DMS114 treated with DMSO at 0.1 percent for 48 hours (cell line): ENCODE results near the gene IFNL3.
"Not testable (repeated sequence)": the region's sequence is repeated elsewhere in the genome, so short reads cannot be mapped to it uniquely, and the experiment has no call there.

Source experiments
- DNase-seq: peaks from one replicate; lab custom pipeline; 2025; ENCODE audit not compliant: unreplicated experiment; lab: John Stamatoyannopoulos, UW

The IFNL3 gene

DNA sequence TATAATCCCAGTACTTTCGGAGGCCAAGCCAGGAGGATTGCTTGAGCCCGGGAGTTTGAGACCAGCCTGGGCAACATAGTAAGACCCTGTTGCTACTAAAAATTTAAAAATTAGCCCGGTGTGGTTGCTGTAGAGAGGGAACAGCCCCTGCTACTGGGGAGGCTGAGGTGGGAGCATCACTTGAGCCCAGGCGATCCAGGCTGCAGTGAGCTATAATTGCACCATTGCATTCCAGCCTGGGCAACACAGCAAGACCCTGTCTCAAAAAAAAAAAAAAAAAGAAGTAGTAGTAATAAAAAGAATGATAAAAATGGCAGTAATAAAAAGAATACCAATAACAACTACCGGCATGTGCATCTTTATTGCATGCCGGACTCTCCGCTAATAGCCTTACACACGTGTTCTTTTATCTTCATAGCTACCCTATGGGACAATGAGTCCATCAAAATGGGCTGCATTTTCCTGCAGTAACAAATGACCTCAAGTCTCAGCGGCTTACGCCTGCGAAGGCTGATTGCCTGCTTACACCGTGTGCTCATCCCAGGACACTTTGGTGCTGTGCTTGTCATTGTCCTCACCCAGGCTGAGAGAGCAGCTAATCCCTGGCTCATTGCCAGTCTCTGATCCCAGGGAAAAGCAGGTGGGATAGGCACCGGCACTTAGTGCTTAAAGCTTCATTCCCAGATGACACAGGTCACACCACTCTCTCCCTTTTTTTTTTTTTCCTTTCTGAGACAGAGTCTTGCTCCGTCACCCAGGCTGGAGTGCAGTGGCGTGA lies 26.4 kb downstream of the IFNL3 start:
- DNase-seq: no peak

DNA sequence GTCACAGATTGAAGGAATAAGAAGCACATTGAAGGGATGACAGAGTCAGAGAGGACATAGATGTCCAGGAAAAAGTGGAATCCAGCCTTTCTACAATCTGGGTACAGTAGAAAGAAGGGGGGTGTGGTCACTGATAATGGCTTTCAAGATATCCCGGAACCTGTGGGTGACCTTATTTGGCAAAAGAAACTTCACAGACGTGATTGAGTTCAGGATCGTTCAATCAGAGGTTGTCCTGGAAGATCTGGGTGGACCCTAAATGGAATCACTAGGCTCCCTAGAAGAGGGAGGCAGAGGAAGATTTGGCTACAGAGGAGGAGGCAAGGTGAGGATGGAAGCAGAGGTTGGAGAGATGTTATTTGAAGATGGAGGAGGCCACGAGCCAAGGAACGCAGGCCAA lies 27.7 kb downstream of the IFNL3 start:
- DNase-seq: no peak

DNA sequence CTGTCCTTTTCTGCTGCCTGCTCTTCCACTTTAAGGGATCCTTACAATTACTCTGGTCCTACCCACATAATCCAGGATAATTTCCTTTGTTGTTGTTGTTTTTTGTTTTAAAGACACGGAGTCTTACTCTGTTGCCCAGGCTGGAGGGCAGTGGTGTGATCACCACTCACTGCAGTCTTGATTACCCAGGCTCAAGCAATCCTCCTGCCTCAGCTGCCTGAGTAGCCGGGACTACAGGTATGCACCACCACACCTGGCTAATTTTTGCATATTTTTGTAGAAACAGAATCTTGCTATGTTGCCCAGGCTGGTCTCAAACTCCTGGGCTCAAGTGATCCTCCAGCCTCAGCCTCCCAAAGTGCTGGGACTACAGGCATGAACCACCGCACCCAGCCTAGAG lies 29.5 kb downstream of the IFNL3 start:
- DNase-seq: not testable (repeated sequence)

DNA sequence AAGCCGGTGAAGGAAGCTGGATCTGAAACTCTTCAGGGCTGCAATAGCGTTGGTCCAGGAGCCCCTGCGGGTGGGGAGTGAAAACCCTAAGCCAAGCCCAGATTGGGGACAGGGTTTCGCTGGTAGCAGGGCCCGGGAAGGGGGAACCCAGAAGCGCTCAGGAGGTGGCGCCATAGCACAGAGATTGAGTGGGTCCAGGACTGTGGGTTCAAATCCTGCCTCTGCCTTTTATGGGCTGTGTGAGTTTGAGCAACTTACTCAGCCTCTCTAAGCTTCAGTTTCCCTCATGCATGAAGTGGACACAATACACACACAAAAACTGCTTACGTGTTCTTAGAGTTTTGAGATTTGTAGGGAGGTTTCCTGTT lies 32.4 kb downstream of the IFNL3 start:
- DNase-seq: no peak

DNA sequence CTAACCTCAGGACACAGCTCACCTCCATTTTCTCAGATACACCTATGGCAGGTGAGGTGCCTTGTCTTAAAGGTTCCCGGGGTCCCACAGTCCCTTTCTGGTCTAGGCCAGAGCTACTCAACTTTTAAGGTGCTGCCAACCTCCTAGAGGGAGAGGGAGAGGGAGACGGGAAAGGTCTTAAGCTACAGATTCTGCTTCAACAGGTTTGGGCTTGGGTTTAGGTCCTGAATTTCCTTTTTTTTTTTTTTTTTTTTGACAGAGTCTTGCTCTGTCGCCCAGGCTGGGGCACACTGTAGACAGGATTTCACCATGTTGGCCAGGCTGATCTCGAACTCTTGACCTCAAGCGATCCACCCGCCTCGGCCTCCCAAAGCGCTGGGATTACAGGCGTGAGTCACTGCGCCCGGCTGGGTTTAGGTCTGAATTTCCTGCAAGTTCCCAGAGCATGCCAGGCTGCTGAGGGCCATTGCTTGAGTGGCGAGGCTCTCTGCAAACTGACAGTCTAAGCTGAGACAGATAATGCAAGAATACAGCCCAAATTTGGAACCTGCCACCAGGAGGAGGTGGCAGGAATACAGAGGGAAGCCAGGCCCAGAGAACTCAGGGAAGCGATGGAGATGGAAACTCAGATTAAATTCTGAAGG lies 33.0 kb downstream of the IFNL3 start:
- DNase-seq: no peak

DNA sequence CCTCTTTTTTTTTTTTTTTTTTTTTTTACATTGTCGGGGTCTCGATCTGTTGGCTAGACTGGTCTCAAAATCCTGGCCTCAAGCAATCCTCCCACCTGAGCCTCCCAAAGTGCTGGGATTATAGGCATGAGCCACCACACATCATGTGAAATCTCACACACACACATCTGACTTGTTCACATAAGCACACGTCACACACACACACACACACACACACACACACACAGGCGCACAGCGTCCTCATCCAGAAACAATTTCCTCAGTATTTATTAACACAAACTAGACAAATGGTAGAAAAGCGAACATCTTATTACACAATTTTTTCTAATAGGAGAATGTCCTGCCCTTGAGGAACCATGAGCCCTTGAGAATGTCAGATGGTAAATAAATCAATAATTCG lies 35.6 kb downstream of the IFNL3 start:
- no peak for DNase-seq

DNA sequence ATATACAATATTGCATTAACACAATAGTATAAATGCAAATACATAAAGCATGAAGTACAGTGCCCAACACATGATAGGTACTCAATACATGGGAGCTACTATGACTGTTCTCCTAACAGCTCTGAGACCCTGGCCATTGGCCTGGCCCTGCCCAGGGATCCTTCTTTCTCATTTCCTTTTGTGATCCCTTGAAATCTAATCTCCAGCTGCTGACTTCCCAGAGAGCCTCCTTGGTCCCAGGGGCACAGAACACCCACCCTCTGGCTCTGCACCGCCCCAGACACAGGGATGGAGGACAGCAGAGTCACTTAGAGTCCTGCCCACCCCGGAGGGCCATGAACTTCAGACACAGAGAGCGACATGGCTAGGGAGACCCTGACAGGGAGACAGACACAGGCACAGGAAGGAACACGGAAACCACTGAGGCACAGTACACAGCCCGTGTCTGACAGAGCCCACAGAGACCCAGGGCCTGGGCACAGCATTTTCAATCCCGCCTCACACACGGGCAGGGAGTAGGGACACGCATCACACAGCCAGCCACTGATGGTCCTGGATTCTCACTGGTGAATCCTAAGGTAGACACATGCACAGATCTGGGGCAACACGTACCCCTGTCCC lies 36.5 kb downstream of the IFNL3 start:
- no peak for DNase-seq

DNA sequence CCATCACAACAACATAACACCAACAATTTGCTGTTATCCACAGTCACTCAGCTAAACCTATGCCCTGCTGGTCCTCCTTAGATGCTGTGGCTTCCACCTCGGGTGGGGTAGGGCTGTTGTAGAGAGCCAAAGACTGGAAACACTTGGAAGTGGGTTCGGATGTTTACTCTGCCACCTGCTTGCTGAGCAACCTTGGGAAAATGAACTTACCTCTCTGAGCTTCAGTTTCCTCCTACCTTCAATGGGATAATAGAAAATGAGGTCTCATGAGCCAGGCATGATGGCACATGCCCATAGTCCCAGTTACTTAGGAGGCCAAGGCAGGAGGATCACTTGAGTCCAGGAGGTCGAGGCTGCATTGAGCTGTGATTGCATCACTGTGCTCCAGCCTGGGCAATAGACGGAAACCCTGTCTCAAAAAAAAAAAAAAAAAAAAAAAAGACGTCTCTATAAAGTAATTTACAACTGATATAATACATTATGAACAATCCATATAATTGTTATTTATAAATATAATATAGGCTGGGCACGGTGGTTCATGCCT lies 37.4 kb downstream of the IFNL3 start:
- no peak for DNase-seq

DNA sequence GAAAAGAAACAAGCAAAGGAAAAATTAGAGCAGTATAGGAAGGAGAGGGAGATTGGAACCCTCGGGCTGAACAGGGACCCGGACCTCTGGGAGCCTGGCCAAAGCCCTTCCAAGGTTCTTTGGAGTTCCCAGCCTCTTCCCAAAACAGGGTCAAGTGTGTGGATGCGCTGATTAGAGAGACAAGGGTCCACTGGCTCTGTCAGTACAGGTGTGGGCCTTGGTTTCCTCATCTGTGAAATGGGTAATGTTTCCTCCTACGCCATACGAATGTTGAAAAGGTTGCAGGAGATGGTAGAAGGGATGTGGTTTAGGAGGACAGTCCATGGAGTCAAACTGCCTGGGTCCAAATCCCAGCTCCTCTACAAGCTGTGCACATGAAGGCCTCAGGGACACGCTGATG lies 38.7 kb downstream of the IFNL3 start:
- no peak for DNase-seq

DNA sequence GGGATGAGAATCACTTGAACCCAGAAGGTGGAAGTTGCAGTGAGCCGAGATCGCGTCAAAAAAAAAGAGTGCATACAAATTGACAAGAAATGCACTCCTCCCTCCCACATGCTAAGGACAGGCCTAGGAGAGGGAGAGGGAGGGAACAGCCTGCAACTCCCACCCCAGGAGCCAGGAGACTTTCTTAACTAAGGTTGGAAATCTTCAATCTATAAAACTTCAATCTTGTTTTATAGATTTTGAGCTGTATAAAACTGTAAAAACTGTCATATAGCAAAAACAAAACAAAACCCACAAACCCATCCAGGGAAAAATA lies 39.4 kb downstream of the IFNL3 start:
- DNase-seq: no peak

DNA sequence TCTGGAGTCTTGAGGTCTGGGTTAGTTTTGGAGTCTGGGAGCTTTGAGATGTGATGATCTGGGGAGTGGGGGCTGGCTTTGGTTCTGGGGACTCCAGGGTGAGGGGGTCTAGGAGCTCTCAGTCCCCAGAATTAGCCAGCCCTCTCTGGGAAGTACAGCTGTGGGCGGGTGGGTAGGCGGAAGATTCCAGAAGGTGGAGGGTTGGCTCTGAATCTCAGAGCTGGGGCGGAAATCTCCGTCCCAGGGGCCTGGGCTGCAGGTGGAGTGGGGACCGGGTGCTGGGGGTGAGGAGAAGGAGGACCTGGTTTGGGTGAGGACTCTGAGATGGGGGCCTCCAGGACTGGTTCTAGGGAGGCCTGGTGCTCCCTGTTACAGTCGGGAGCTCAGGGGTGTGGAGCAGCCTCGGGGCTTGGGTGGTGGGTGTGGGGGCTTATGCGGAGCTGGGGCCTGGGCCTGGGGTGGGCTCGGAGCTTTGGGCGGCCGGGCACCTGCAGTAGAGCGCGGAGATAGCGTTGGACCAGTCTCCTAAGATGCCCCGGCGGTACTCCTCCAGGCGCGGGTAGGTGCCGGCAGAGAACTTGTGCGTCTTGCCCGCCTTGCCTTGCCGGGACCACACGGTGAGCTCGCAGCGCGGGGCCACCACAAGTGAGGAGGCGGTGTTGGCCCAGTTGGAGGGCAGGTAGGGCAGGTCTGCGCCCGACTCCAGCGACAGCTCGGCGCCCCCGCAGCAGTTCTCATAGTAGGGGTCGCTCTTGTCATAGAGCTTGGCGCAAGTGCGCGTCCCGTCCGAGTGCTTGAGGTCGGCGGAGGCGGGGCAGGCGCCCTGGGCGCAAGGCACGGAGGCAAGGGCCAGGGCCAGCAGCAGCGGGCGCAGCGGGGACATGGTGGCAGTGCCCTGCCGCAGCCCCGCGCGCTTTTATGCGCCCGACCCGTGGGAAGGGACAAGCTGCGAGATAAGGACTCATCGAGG lies 41.1 kb downstream of the IFNL3 start, which contains the start of gene SYCN:
Gene SYCN, minus strand, starts transcription at position 892 of the 970 bp plus-strand sequence. Its CDS starts 9 bp downstream, at position 883.
- no peak for DNase-seq

DNA sequence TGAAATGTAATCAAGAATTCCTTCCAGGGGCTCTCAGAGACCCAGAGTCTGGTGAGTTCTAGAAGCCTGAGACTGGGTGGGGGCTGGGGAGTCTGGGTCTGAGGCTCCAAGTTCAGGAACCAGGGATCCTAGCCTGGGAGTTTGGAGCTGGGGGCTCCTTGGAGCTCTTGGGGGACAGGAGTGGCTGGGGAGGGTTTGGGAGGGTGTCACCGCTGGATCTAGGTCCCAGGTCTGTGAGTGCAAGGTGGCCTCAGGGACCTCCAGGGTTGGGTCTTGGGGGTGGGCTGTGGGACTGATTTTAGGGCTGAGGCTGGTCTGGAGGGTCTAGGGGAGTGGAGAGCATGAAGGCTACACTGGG lies 41.8 kb downstream of the IFNL3 start:
- no peak for DNase-seq

DNA sequence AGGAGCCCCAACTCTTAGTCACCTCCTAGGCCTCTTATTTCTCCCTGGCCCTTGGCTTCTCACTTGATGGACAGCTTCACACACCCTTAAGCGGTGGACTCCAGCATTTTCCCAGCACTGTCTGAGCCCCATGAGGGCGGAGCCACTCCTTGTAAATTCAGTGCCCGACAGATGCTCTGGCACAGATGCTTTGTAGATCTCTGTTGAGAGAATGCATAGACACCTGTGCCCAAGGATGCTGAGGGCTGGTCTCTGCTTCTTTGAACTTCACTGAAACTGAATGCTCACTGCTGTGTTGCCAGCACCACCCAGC lies 44.0 kb downstream of the IFNL3 start:
- no peak for DNase-seq

DNA sequence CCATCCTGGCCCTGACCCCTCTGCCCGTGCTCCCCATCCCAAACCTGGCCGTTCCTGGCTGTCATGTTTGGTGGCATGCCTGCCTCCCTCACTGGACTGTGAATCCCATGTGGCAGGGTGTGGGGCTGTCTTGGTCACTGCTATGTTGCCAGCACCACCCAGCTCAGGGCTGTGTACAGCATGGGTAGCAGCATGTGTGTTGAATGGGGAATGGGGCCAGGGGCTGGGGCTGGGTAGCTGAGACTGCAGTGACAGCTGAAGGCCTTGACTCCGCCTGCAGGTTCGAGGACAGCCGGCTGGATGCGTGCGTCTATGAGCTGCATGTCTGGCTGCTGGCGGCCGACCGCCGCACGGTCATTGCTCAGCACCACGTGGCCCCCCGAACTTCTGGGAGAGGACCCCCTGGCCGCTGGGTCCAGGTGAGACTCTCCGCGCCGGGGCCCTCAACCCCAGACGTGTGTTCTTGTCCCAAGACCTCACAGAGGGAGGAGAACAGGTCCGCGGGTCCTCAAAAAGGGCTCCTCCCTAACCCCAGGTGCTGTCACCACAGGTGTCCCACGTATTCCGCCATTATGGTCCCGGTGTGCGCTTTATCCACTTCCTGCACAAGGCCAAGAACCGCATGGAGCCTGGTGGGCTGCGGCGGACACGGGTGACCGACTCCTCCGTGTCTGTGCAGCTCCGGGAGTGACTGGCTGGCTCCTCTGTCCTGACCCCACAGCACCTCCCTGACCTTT lies 44.6 kb downstream of the IFNL3 start:
- DNase-seq: no peak

DNA sequence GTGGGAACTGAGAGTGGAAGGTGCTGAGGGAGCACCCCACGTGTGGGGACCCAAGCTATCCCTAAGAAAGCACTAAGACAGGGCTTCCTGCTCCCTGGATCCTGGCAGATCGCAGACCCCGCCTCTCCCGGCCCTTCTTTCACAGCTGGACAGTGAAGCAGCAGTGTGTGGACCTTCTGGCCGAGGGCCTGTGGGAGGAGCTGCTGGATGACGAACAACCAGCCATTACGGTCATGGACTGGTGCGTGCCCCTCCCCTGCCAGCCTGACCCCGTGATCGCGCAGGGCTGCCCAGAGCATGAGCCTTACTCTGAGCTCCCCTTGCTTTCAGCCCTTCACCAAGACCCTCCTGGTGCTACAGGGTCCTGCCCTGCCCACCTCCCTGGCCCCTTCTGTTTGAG lies 45.8 kb downstream of the IFNL3 start:
- no peak for DNase-seq

DNA sequence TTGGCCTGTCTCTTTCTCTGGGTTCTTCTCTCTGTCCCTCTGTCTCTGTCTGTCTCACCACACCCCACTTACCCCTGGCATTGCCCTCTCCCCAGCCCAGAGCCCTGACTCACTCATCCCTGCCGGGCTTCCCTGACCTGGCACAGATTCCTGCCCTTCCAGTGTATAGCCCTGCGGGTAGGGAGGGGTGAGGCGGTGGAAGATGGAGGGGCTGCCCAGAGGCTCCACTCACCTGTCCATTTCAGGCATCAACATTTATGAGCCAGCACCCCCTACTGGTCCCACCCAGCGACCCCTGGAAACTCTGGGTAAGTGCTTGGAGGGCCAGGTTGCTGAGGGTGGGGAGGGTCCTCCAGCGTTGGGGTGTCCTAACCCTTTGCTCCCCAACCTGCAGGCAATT lies 47.0 kb downstream of the IFNL3 start:
- no peak for DNase-seq

DNA sequence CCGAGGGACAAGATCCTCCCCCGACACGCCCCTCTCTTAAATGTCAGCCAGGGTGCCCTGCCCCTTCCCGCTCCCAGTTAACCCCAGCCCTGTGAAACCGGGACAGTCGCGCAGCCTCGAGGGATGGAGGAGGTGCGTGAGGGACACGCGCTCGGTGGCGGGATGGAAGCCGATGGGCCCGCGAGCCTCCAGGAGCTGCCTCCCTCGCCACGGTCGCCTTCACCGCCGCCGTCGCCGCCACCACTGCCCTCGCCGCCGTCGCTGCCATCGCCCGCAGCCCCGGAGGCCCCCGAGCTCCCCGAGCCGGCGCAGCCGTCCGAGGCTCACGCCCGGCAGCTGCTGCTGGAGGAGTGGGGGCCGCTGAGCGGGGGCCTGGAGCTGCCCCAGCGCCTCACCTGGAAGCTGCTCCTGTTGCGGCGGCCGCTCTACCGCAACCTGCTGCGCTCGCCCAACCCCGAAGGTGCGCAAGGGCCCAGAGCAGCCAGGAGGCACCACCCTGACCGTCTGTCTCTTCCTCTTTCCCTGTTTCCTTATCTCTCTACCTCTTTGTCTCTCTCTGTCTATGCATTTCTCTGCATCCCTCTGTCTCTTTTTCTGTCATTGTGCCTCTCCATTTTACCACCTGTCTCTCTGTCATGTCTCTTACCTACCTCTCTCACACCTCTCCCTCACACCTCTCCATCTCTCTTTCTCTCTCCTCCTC lies 47.8 kb downstream of the IFNL3 start, which contains the start of gene NCCRP1:
Gene NCCRP1, plus strand, starts transcription at position 105 of the 703 bp plus-strand sequence. Its CDS starts 19 bp downstream, at position 124.
- DNase-seq: no peak

DNA sequence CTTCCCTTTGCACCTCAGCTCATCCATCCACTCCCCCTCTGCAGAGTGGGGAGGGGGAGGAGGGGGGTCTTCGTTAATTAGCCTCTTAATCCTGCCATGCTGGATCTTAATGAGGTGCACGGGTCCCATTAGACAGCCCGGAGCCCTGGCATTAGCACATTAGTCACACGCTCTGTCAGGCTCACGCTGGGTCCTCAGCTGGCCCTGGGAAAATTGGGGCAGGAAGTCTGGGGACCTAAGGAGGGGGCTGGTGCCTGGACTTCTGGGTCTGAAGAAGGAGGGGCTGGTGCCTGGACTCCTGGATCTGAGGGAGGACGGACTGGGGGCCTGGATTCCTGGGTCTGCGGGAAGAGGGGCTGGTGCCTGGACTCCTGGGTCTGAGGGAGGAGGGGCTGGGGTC lies 48.5 kb downstream of the IFNL3 start:
- no peak for DNase-seq

DNA sequence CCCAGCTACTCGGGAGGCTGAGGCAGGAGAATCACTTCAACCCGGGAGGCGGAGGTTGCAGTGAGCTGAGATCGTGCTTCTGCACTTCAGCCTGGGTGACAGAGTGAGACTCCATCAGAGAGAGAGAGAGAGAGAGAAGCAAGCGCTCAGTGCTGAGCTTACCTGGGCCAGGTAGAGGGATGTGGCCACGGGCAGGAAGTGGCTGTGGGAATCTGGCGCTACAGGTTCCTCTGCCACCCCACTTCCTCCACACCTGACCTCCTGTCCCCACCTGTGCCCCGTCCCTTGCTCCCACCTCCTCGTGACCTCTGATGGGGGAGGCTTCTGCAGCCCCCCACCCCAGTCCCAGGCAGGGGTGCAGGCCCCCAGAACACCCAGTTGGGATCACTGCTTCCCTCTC lies 49.1 kb downstream of the IFNL3 start:
- DNase-seq: no peak
